ENCODE data around the gene MRPS23. TPM values are rescaled to one million over a fixed set of nuclear protein-coding genes. Genes with fewer than 3 reads are reported as not detected.

The MRPS23 gene
- total RNA-seq, 1 experiment from 2014 or later = 97.5 TPM

DNA sequence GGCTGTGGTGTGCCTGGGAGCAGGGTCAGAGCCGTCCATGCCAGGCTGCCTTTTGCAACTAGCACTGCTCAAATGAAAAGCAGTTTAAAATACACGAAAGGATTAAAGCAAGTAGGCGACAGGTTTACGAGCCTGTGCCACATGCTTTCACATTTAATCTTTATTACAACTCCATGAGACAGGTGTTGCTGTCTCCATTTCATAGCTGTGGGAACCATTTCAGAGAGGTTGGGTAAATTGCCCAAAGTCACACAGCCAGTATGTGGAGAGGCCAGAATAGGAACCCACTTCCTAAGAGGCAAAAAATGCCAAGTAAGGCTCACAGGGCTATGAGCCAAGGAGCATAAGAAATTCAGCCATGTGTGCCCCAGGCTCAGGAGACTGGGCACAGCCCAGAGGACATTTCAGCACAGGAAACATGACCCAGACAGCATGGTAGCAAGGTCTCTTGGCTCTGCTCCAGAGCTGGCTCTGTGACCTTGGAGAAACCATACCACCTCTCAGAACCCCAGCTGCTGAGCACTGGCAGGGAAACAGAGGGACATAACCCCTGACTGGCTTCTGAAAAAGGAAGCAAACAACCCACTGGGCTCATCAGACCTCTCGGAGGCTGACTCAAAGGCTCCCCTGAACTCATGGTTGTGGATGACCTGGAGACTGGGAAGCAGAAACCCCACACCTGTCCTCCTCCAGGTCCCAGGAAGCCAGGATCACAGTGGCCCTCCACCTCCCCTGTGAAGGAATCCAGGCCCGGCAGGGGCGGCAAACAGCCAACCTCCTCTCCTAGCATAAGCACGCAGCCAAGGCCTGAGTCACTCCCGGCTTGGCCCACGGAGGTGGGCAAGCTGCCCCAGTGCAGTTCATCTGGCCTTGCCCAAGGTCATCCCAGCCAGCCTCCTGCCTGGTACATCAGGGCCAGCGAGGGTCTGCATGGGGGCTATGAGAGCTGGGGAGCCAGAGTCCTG is 40.3 kb upstream of the MRPS23 start:
- no peak overlapping the region for H2AFZ ChIP-seq (ENCODE audit: low read length)
- peak overlapping the region; percentile 47 for H3K4me2 ChIP-seq (ENCODE audit: low read length)
- BruUV-seq (replicated peaks) = no TSS peak
- TF ChIP-seq EZH2 (IDR thresholded peaks at IDR 0.05; ENCODE audit: low read length, unreplicated experiment) (no peak), EZH2phosphoT487 (IDR thresholded peaks at IDR 0.05; ENCODE audit: borderline replicate concordance, low read length) (no peak)
- TF ChIP-seq, protein P1, sequence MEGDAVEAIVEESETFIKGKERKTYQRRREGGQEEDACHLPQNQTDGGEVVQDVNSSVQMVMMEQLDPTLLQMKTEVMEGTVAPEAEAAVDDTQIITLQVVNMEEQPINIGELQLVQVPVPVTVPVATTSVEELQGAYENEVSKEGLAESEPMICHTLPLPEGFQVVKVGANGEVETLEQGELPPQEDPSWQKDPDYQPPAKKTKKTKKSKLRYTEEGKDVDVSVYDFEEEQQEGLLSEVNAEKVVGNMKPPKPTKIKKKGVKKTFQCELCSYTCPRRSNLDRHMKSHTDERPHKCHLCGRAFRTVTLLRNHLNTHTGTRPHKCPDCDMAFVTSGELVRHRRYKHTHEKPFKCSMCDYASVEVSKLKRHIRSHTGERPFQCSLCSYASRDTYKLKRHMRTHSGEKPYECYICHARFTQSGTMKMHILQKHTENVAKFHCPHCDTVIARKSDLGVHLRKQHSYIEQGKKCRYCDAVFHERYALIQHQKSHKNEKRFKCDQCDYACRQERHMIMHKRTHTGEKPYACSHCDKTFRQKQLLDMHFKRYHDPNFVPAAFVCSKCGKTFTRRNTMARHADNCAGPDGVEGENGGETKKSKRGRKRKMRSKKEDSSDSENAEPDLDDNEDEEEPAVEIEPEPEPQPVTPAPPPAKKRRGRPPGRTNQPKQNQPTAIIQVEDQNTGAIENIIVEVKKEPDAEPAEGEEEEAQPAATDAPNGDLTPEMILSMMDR (conservative IDR thresholded peaks at IDR 0.05; ENCODE audit: low read depth, low read length) = no peak
- ATAC-seq (peak; percentile 75), DNase-seq (peak; percentile 98)
- no peak overlapping the region for H3K4me3 ChIP-seq (ENCODE audit: low read length)
- H3F3A ChIP-seq (ENCODE audit: low read length, unreplicated experiment) = peaks cover 8% of the 10 kb centered on the region
- H3K27ac ChIP-seq (ENCODE audit: low read length) = peak overlapping the region; percentile 93
- H3K9ac ChIP-seq (ENCODE audit: low read length) = peak overlapping the region; percentile 52
- no peaks in the 10 kb centered on the region for H3K9me2 ChIP-seq (replicated peaks; ENCODE audit: low read length)
- CTCF ChIA-PET = interaction anchor here (0.6 to 1.2 kb wide), 4 partner anchors 11 to 96 kb away, joined by 3 to 5 read pairs (median 4); no protein-coding TSS in a partner anchor
- no peaks in the 10 kb centered on the region for H4K20me1 ChIP-seq (ENCODE audit: low read length)
- intact Hi-C loops (cut with micrococcal nuclease) = loop anchor here (1.0 kb wide), 1 partner anchor 15 kb away; no protein-coding TSS in a partner anchor
- H3K9me3 ChIP-seq (ENCODE audit: low read length) = no peaks in the 10 kb centered on the region
- peaks cover 1% of the 10 kb centered on the region; the same call in 1 of the 2 replicates for H3K36me3 ChIP-seq (ENCODE audit: low read depth, low read length)
- POLR2A ChIA-PET (ENCODE audit: unreplicated experiment) = no interaction called here
- H3K27me3 ChIP-seq (ENCODE audit: low read length) = no peaks in the 10 kb centered on the region
- H3K4me1 ChIP-seq (ENCODE audit: insufficient read depth, low read length) = peaks cover 60% of the 10 kb centered on the region
- peaks cover 41% of the 10 kb centered on the region for H3K79me2 ChIP-seq (ENCODE audit: low read length)

DNA sequence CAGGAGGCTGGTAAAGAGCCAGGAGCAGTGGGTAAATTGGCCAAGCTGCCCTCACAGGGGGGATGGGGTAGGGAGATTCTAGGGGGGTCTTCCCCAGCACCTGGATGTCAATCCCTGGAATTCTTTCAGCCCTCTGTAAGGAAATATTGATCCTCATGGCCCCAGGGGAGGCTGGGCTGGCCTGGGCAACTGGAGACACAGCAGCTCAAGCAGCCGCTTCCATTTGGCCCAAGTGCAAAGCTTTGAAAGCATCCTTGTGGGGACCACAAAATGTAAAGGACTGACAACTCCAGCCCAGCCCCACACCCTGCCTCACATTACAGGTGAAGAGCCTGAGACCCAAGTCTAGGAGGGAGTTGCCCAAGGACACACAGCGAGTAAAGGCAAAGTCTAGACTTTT is 39.4 kb upstream of the MRPS23 start:
- peak overlapping the region; percentile 93 for H3K27ac ChIP-seq (ENCODE audit: low read length)
- no peaks in the 10 kb centered on the region for H4K20me1 ChIP-seq (ENCODE audit: low read length)
- CTCF ChIA-PET = no interaction called here
- peaks cover 8% of the 10 kb centered on the region for H3F3A ChIP-seq (ENCODE audit: low read length, unreplicated experiment)
- H3K36me3 ChIP-seq (ENCODE audit: low read depth, low read length) = peaks cover 10% of the 10 kb centered on the region
- intact Hi-C loops (cut with micrococcal nuclease) = no loop called here
- DNase-seq (no peak), ATAC-seq (no peak)
- H3K9ac ChIP-seq (ENCODE audit: low read length) = no peak overlapping the region
- TF ChIP-seq, protein P1 (conservative IDR thresholded peaks at IDR 0.05; ENCODE audit: low read depth, low read length) = no peak
- TF ChIP-seq EZH2 (IDR thresholded peaks at IDR 0.05; ENCODE audit: low read length, unreplicated experiment) = no peak
- no peak for TF ChIP-seq EZH2phosphoT487 (IDR thresholded peaks at IDR 0.05; ENCODE audit: borderline replicate concordance, low read length)
- no peak overlapping the region for H3K4me3 ChIP-seq (ENCODE audit: low read length)
- BruUV-seq (replicated peaks) = no TSS peak
- H3K79me2 ChIP-seq (ENCODE audit: low read length) = peaks cover 33% of the 10 kb centered on the region
- peak overlapping the region; percentile 47; the same call in 1 of the 2 replicates for H3K4me2 ChIP-seq (ENCODE audit: low read length)
- no peaks in the 10 kb centered on the region for H3K9me2 ChIP-seq (replicated peaks; ENCODE audit: low read length)
- no peak overlapping the region for H2AFZ ChIP-seq (ENCODE audit: low read length)
- no peaks in the 10 kb centered on the region for H3K9me3 ChIP-seq (ENCODE audit: low read length)
- POLR2A ChIA-PET (ENCODE audit: unreplicated experiment) = no interaction called here
- H3K27me3 ChIP-seq (ENCODE audit: low read length) = no peaks in the 10 kb centered on the region
- peaks cover 53% of the 10 kb centered on the region for H3K4me1 ChIP-seq (ENCODE audit: insufficient read depth, low read length)
